OCI-LY3 (cell line): ENCODE measurements around the gene RXRA.

Experiments used
- H2AFZ ChIP-seq: fragments of 200-600, 300-600 bp; shearing (Covaris generic); 2 replicates; pipeline ENCODE4 v1.6.0; 2014; ENCODE audit warnings: antibody characterized with exemption, low read depth, low read length
- H3K27ac ChIP-seq: fragments of 200-600, 300-600 bp; sonication (generic); 2 replicates; pipeline ENCODE4 v1.5.1; 2014; ENCODE audit warnings: mild to moderate bottlenecking, low read length, moderate library complexity, mixed read lengths
- H3K27me3 ChIP-seq: fragments of 200-600, 300-600 bp; sonication (generic); 2 replicates; pipeline ENCODE4 v1.6.1; 2014; ENCODE audit warnings: low read depth, low read length, mixed read lengths
- H3K36me3 ChIP-seq: fragments of 200-600, 300-600 bp; sonication (generic); replicated peaks from 2 replicates; pipeline ENCODE3; 2014; ENCODE audit warnings: low read depth, low read length, mixed read lengths
- H3K4me1 ChIP-seq: fragments of 300-600, 200-600 bp; sonication (generic); 2 replicates; pipeline ENCODE4 v1.6.1; 2014; ENCODE audit warnings: low read length, mixed read lengths
- H3K4me2 ChIP-seq: fragments of 200-600, 300-600 bp; sonication (generic); 2 replicates; pipeline ENCODE4 v1.6.1; 2014; ENCODE audit warnings: low read length, mixed read lengths
- H3K4me3 ChIP-seq: fragments of 300-600, 200-600 bp; sonication (generic); 2 replicates; pipeline ENCODE4 v1.5.1; 2014; ENCODE audit warnings: antibody characterized with exemption, mild to moderate bottlenecking, low read length, moderate library complexity
- H3K79me2 ChIP-seq: fragments of 300-600, 200-600 bp; shearing (Covaris generic); 2 replicates; pipeline ENCODE4 v1.6.1; 2014; ENCODE audit warnings: mild to moderate bottlenecking, low read length, mixed read lengths
- H3K9ac ChIP-seq: fragments of 300-600, 200-600 bp; shearing (Covaris generic); 2 replicates; pipeline ENCODE4 v1.6.0; 2014; ENCODE audit warnings: mild to moderate bottlenecking, low read length, moderate library complexity
- H3K9me3 ChIP-seq: fragments of 200-600, 300-600 bp; shearing (Covaris generic); 2 replicates; pipeline ENCODE4 v1.6.1; 2014; ENCODE audit warnings: low read length, mixed read lengths; ENCODE audit not compliant: insufficient read depth
- H4K20me1 ChIP-seq: fragments of 200-600, 300-600 bp; sonication (generic); 2 replicates; pipeline ENCODE4 v1.6.1; 2016; ENCODE audit warnings: low read length, mixed read lengths; ENCODE audit not compliant: insufficient read depth
- CTCF ChIP-seq: fragments of 200-600, 300-600 bp; sonication (generic); IDR thresholded peaks from 2 replicates; pipeline ENCODE4 v1.5.1; 2014; ENCODE audit warnings: antibody characterized with exemption, low read length, low read depth
- EZH2phosphoT487 ChIP-seq: fragments of 200-600 bp; shearing (Covaris generic); IDR thresholded peaks from 2 replicates; pipeline ENCODE4 v1.6.1; 2018; ENCODE audit warnings: antibody characterized with exemption, mixed run types, low read depth

The RXRA gene

GRCh38 chr9:134414900-134415425 is 88.7 kb downstream of the RXRA start:
- H4K20me1 ChIP-seq, result peaks cover 37% of the 10 kb centered on the region
- no peak overlapping the region for H3K9ac ChIP-seq
- H3K79me2 ChIP-seq, result no peaks in the 10 kb centered on the region
- TF ChIP-seq EZH2phosphoT487, result no peak
- no peak for TF ChIP-seq CTCF
- no peaks in the 10 kb centered on the region for H3K4me1 ChIP-seq
- no peaks in the 10 kb centered on the region for H3K27me3 ChIP-seq
- H2AFZ ChIP-seq, result no peak overlapping the region
- H3K4me2 ChIP-seq, result no peak overlapping the region
- no peak overlapping the region for H3K27ac ChIP-seq
- no peaks in the 10 kb centered on the region for H3K9me3 ChIP-seq
- no peak overlapping the region for H3K4me3 ChIP-seq
- H3K36me3 ChIP-seq, result peaks cover 6% of the 10 kb centered on the region

- Histone ChIP-seq H3K9ac (no peak overlapping the region), H3K36me3 (peaks cover 7% of the 10 kb centered on the region), H3K9me3 (no peaks in the 10 kb centered on the region), H3K4me2 (no peak overlapping the region), H3K4me3 (no peak overlapping the region), H3K27me3 (no peaks in the 10 kb centered on the region), H2AFZ (no peak overlapping the region), H3K4me1 (no peaks in the 10 kb centered on the region), H3K79me2 (no peaks in the 10 kb centered on the region), H4K20me1 (peaks cover 27% of the 10 kb centered on the region), H3K27ac (no peak overlapping the region)
- TF ChIP-seq EZH2phosphoT487, result no peak
- TF ChIP-seq CTCF, result no peak
Observed at GRCh38 chr9:134416385-134417015, 90.2 kb downstream of the RXRA start.

GRCh38 chr9:134418354-134418753 is 92.1 kb downstream of the RXRA start:
- Histone ChIP-seq H3K4me3 (no peak overlapping the region), H4K20me1 (peaks cover 11% of the 10 kb centered on the region), H3K79me2 (no peaks in the 10 kb centered on the region), H3K9me3 (no peaks in the 10 kb centered on the region), H2AFZ (no peak overlapping the region), H3K27ac (no peak overlapping the region), H3K4me2 (no peak overlapping the region), H3K27me3 (no peaks in the 10 kb centered on the region), H3K36me3 (peaks cover 13% of the 10 kb centered on the region), H3K9ac (no peak overlapping the region), H3K4me1 (no peaks in the 10 kb centered on the region)
- TF ChIP-seq CTCF (no peak), EZH2phosphoT487 (no peak)

- H3K27me3 ChIP-seq, result no peaks in the 10 kb centered on the region
- H3K27ac ChIP-seq, result no peak overlapping the region
- no peak for TF ChIP-seq EZH2phosphoT487
- no peak for TF ChIP-seq CTCF
- no peaks in the 10 kb centered on the region for H3K9me3 ChIP-seq
- no peak overlapping the region for H2AFZ ChIP-seq
- H3K4me1 ChIP-seq, result no peaks in the 10 kb centered on the region
- H3K79me2 ChIP-seq, result no peaks in the 10 kb centered on the region
- no peak overlapping the region for H3K9ac ChIP-seq
- no peak overlapping the region for H3K4me2 ChIP-seq
- peaks cover 15% of the 10 kb centered on the region for H3K36me3 ChIP-seq
- H4K20me1 ChIP-seq, result peaks cover 6% of the 10 kb centered on the region; the same call in 1 of the 2 replicates
- no peak overlapping the region for H3K4me3 ChIP-seq
Observed at GRCh38 chr9:134419000-134419683, 92.9 kb downstream of the RXRA start.
